ENCODE data around the gene ZFYVE1.

DNA sequence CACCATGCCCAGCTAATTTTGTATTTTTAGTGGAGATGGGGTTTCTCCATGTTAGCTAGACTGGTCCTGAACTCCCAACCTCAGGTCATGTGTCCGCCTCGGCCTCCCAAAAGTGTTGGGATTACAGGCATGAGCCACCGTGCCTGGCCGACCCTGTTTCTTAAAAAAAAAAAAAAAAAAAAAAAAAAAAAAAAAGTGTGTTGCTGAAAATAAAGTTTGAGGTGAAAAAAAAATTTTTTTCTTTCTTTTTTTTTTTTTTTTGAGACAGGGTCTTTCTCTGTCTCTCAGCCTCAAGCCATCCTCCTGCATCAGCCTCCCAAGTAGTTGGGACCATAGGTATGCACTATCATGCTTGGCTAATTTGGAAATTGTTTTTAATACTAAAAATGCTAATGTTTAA is 42.7 kb upstream of the ZFYVE1 start:
- TF ChIP-seq GABPA (IDR thresholded peaks at IDR 0.05; ENCODE audit: low read depth) (no peak), POLR2AphosphoS5 (IDR thresholded peaks at IDR 0.05; ENCODE audit: low read depth, low read length) (no peak), NFIC (IDR thresholded peaks at IDR 0.05; ENCODE audit: borderline replicate concordance) (no peak)
- TF ChIP-seq, protein P1, sequence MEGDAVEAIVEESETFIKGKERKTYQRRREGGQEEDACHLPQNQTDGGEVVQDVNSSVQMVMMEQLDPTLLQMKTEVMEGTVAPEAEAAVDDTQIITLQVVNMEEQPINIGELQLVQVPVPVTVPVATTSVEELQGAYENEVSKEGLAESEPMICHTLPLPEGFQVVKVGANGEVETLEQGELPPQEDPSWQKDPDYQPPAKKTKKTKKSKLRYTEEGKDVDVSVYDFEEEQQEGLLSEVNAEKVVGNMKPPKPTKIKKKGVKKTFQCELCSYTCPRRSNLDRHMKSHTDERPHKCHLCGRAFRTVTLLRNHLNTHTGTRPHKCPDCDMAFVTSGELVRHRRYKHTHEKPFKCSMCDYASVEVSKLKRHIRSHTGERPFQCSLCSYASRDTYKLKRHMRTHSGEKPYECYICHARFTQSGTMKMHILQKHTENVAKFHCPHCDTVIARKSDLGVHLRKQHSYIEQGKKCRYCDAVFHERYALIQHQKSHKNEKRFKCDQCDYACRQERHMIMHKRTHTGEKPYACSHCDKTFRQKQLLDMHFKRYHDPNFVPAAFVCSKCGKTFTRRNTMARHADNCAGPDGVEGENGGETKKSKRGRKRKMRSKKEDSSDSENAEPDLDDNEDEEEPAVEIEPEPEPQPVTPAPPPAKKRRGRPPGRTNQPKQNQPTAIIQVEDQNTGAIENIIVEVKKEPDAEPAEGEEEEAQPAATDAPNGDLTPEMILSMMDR (IDR thresholded peaks at IDR 0.05), result no peak
- TF ChIP-seq, protein P2, sequence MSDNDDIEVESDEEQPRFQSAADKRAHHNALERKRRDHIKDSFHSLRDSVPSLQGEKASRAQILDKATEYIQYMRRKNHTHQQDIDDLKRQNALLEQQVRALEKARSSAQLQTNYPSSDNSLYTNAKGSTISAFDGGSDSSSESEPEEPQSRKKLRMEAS (IDR thresholded peaks at IDR 0.05; ENCODE audit: low read depth), result no peak
- TF ChIP-seq, protein P3, sequence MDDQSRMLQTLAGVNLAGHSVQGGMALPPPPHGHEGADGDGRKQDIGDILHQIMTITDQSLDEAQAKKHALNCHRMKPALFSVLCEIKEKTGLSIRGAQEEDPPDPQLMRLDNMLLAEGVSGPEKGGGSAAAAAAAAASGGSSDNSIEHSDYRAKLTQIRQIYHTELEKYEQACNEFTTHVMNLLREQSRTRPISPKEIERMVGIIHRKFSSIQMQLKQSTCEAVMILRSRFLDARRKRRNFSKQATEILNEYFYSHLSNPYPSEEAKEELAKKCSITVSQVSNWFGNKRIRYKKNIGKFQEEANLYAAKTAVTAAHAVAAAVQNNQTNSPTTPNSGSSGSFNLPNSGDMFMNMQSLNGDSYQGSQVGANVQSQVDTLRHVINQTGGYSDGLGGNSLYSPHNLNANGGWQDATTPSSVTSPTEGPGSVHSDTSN (IDR thresholded peaks at IDR 0.05), result no peak
- TF ChIP-seq, protein P4, sequence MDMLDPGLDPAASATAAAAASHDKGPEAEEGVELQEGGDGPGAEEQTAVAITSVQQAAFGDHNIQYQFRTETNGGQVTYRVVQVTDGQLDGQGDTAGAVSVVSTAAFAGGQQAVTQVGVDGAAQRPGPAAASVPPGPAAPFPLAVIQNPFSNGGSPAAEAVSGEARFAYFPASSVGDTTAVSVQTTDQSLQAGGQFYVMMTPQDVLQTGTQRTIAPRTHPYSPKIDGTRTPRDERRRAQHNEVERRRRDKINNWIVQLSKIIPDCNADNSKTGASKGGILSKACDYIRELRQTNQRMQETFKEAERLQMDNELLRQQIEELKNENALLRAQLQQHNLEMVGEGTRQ (IDR thresholded peaks at IDR 0.05; ENCODE audit: borderline replicate concordance, low read depth, low read length), result no peak

All from SK-N-SH (cell line).